Measurements from ENCODE around the gene RAB20.

DNA sequence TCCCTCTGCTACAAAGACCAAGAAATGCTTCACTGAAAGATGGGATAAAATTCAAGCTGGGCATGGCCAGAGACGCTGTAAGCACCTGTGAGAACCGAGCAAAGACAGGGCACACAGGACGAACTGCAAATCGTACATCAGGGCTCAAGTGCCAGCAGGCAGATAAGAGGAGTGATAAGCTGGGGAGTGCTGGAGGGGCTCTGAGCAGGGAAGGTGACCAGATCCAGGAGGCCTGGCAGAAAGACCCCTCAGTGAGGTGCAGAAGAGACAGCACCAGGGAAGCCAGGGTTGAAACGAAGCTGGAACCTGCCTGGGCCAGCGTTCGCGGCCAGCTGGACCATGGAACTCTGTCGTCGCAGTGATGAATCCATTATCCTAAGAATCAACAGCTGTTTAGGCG is 10.2 kb downstream of the RAB20 start:
- TF ChIP-seq, protein P1, sequence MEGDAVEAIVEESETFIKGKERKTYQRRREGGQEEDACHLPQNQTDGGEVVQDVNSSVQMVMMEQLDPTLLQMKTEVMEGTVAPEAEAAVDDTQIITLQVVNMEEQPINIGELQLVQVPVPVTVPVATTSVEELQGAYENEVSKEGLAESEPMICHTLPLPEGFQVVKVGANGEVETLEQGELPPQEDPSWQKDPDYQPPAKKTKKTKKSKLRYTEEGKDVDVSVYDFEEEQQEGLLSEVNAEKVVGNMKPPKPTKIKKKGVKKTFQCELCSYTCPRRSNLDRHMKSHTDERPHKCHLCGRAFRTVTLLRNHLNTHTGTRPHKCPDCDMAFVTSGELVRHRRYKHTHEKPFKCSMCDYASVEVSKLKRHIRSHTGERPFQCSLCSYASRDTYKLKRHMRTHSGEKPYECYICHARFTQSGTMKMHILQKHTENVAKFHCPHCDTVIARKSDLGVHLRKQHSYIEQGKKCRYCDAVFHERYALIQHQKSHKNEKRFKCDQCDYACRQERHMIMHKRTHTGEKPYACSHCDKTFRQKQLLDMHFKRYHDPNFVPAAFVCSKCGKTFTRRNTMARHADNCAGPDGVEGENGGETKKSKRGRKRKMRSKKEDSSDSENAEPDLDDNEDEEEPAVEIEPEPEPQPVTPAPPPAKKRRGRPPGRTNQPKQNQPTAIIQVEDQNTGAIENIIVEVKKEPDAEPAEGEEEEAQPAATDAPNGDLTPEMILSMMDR (IDR thresholded peaks at IDR 0.05): no peak
- no peak for TF ChIP-seq POLR2A (IDR thresholded peaks at IDR 0.05)

All from testis (tissue), 2 donors.